SK-N-SH (cell line): ENCODE measurements around the gene ZNF189. TPM values are rescaled to one million over a fixed set of nuclear protein-coding genes. Genes with fewer than 3 reads are reported as not detected.

Experiments
- CTCF ChIA-PET: fragments of 300-600, 350-600 bp; formaldehyde crosslinking; extraction: SDS; loops from one replicate; lab custom pipeline; 2021; lab: Yijun Ruan, JAX
- POLR2A ChIA-PET: fragments of 350-600 bp; sonication (Branson Sonifier 250); formaldehyde crosslinking; extraction: SDS; loops from one replicate; lab custom pipeline; 2020; ENCODE audit warnings: antibody characterized with exemption, inconsistent platforms; lab: Yijun Ruan, JAX
- DNase-seq: peaks from one replicate; pipeline ENCODE4 v3.0.0; 2012
- H2AFZ ChIP-seq: fragments of 200-600 bp; sonication (generic); 2 replicates; pipeline ENCODE4 v1.8.1; 2016; ENCODE audit warnings: antibody characterized with exemption, mild to moderate bottlenecking, low read depth
- H3F3A ChIP-seq: fragments of 200-600 bp; sonication (generic); replicated peaks from 2 replicates; pipeline ENCODE3; 2016; ENCODE audit warnings: antibody characterized with exemption, mild to moderate bottlenecking; ENCODE audit not compliant: insufficient read depth
- H3K27ac ChIP-seq, 2 experiments: fragments of 200-500 bp in 1 of 2; fragments of 200-600 bp in 1 of 2; sonication (Bioruptor generic) in 1 of 2; sonication (generic), shearing (Covaris generic) in 1 of 2; 2 replicates each; pipeline versions ENCODE4 v1.5.1 to v1.6.1; 2014 to 2016; ENCODE audit warnings: low read depth in 2 of 2, inconsistent platforms in 1 of 2, low read length in 1 of 2, mild to moderate bottlenecking in 1 of 2, mixed read lengths in 1 of 2
- H3K27me3 ChIP-seq: fragments of 200-600 bp; sonication (generic), shearing (Covaris generic); 2 replicates; pipeline ENCODE4 v1.6.1; 2016; ENCODE audit warnings: mixed run types; ENCODE audit not compliant: insufficient read depth
- H3K36me3 ChIP-seq, 2 experiments: fragments of 200-500 bp in 1 of 2; fragments of 200-600 bp in 1 of 2; sonication (Bioruptor generic) in 1 of 2; sonication (generic) in 1 of 2; replicated peaks in 1 of 2; 2 replicates each; pipeline versions ENCODE3 to v1.5.1; 2014 to 2016; ENCODE audit warnings: low read length in 1 of 2, mild to moderate bottlenecking in 1 of 2; ENCODE audit not compliant: insufficient read depth in 2 of 2, control insufficient read depth in 1 of 2
- H3K4me1 ChIP-seq, 2 experiments: fragments of 200-500 bp in 1 of 2; fragments of 200-600 bp in 1 of 2; sonication (Bioruptor generic) in 1 of 2; sonication (generic), shearing (Covaris generic) in 1 of 2; 2 replicates each; pipeline versions ENCODE4 v1.5.1 to v1.6.1; 2014 to 2016; ENCODE audit warnings: low read depth in 1 of 2, low read length in 1 of 2, mixed run types in 1 of 2; ENCODE audit not compliant: insufficient read depth in 2 of 2, control insufficient read depth in 1 of 2
- H3K4me2 ChIP-seq: fragments of 200-600 bp; sonication (generic), shearing (Covaris generic); 2 replicates; pipeline ENCODE4 v1.6.1; 2017; ENCODE audit warnings: mixed run types
- H3K4me3 ChIP-seq, 2 experiments: fragments of 200-500 bp in 1 of 2; fragments of 200-600 bp in 1 of 2; sonication (Bioruptor generic) in 1 of 2; sonication (generic), shearing (Covaris generic) in 1 of 2; 2 replicates each; pipeline versions ENCODE4 v1.5.1 to v1.8.1; 2014 to 2016; ENCODE audit warnings: low read depth in 2 of 2, inconsistent platforms in 1 of 2, low read length in 1 of 2, mild to moderate bottlenecking in 1 of 2, mixed read lengths in 1 of 2, moderate library complexity in 1 of 2
- H3K79me2 ChIP-seq: fragments of 200-600 bp; sonication (generic); 2 replicates; pipeline ENCODE4 v1.8.1; 2017; ENCODE audit warnings: mild to moderate bottlenecking; ENCODE audit not compliant: insufficient read depth
- H3K9ac ChIP-seq: fragments of 200-600 bp; sonication (generic); 2 replicates; pipeline ENCODE4 v1.6.1; 2017; ENCODE audit warnings: mixed run types
- H3K9me2 ChIP-seq: fragments of 200-600 bp; sonication (generic); 2 replicates; pipeline ENCODE4 v1.6.1; 2017; ENCODE audit warnings: mixed run types
- H3K9me3 ChIP-seq: fragments of 200-600 bp; sonication (generic); 2 replicates; pipeline ENCODE4 v1.6.1; 2017; ENCODE audit warnings: mixed run types, mild to moderate bottlenecking, moderate library complexity
- H4K20me1 ChIP-seq: fragments of 200-600 bp; sonication (generic); 2 replicates; pipeline ENCODE4 v1.6.1; 2017; ENCODE audit warnings: mild to moderate bottlenecking, mixed run types; ENCODE audit not compliant: insufficient read depth
- ELF1 ChIP-seq: IDR thresholded peaks from 2 replicates; pipeline ENCODE4 v1.4.0; 2012
- EP300 ChIP-seq, 2 experiments: IDR thresholded peaks; 2 replicates each; pipeline versions ENCODE4 v1.4.0 to v1.6.1; 2012; ENCODE audit warnings: borderline replicate concordance in 1 of 2, low read depth in 1 of 2, low read length in 1 of 2
- FOSL2 ChIP-seq: IDR thresholded peaks from 2 replicates; pipeline ENCODE4 v1.4.0; 2012; ENCODE audit warnings: low read depth, mild to moderate bottlenecking, moderate library complexity, borderline replicate concordance
- FOXM1 ChIP-seq: IDR thresholded peaks from 2 replicates; pipeline ENCODE4 v1.4.0; 2012; ENCODE audit warnings: low read depth, mild to moderate bottlenecking
- GABPA ChIP-seq: IDR thresholded peaks from 2 replicates; pipeline ENCODE4 v1.4.0; 2012; ENCODE audit warnings: low read depth, mild to moderate bottlenecking
- JUND ChIP-seq: IDR thresholded peaks from 2 replicates; pipeline ENCODE4 v1.4.0; 2012
- MXI1 ChIP-seq: IDR thresholded peaks from 2 replicates; pipeline ENCODE4 v1.6.1; 2012; ENCODE audit warnings: mild to moderate bottlenecking, low read depth, low read length, improper control_type of control experiment
- NFIC ChIP-seq: IDR thresholded peaks from 2 replicates; pipeline ENCODE4 v1.4.0; 2012; ENCODE audit warnings: borderline replicate concordance
- NRF1 ChIP-seq: IDR thresholded peaks from 2 replicates; pipeline ENCODE4 v1.6.1; 2012; ENCODE audit warnings: low read depth, mild to moderate bottlenecking, low read length
- POLR2AphosphoS5 ChIP-seq: IDR thresholded peaks from 2 replicates; pipeline ENCODE4 v1.6.1; 2012; ENCODE audit warnings: low read depth, low read length
- RCOR1 ChIP-seq: fragments of 150-350 bp; IDR thresholded peaks from 2 replicates; pipeline ENCODE4 v1.6.1; 2017; ENCODE audit warnings: antibody characterized with exemption, low read length
- RFX5 ChIP-seq: IDR thresholded peaks from 2 replicates; pipeline ENCODE4 v1.6.1; 2012; ENCODE audit warnings: mild to moderate bottlenecking, improper control_type of control experiment, low read length
- RXRA ChIP-seq: IDR thresholded peaks from 2 replicates; pipeline ENCODE4 v1.4.0; 2012; ENCODE audit warnings: low read depth, mild to moderate bottlenecking, borderline replicate concordance
- SIN3A ChIP-seq: IDR thresholded peaks from 2 replicates; pipeline ENCODE4 v1.6.1; 2012; ENCODE audit warnings: low read depth, mild to moderate bottlenecking, low read length, moderate library complexity, borderline replicate concordance
- TAF1 ChIP-seq: IDR thresholded peaks from 2 replicates; pipeline ENCODE4 v1.6.1; 2012; ENCODE audit warnings: low read depth, mild to moderate bottlenecking, low read length, moderate library complexity, borderline replicate concordance
- TCF12 ChIP-seq: IDR thresholded peaks from 2 replicates; pipeline ENCODE4 v1.4.0; 2012
- YY1 ChIP-seq: IDR thresholded peaks from 2 replicates; pipeline ENCODE4 v1.4.0; 2012; ENCODE audit warnings: low read depth, mild to moderate bottlenecking
- WGBS: methylation state at CpG from one replicate; pipeline ENCODE4 v1.1.6; 2017; ENCODE audit warnings: low lambda C conversion rate; 5-methylcytosine and 5-hydroxymethylcytosine counted together
- polyA plus RNA-seq, 3 experiments: library from polyadenylated mRNA; depleted of rRNA; stranded (reverse); fragments of >200 nt; gene quantifications; 2 replicates each; pipeline ENCODE4 v1.2.3, GENCODE V29; 2012
- TF ChIP-seq, protein P1 (sequence below): IDR thresholded peaks from 2 replicates; pipeline ENCODE4 v1.4.0; 2012; ENCODE audit warnings: low read depth, borderline replicate concordance

Gene ZNF189
- polyA plus RNA-seq, 1 of the 3 experiments (the other 2 are of a cell fraction): 2.9 TPM

DNA sequence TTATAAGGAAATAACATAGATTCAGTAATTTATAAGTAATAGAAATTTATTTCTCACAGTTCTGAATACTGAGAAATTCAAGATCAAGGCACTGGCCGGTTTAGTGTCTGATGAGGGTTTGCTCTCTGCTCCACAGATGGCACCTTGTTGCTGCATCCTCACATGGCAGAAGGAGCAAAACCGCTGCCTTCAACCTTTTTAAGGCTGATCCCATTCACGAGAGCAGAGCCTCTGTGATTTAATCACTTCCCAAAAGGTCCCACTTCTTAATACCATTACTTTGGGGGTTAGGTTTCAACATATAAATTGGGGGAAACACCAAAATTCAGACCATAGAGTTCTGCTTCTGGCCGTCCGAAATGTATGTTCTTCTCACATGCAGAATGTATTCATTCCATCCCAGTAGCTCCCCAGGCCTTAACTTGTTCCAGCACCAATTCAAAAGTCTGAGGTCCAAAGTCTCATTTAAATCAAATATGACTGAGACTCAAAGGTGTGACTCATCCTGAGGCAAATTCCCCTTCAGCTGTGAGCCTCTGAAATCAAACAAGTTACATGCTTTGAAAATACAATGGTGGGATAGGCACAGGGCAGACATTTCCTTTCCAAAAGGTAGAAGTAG is 44.4 kb upstream of the ZNF189 start:
- Histone ChIP-seq H4K20me1 (no peaks in the 10 kb centered on the region), H3K4me1 (no peaks in the 10 kb centered on the region), H3K9me3 (no peaks in the 10 kb centered on the region), H3K36me3 (no peaks in the 10 kb centered on the region), H3K4me3 (no peak overlapping the region), H3K9ac (no peak overlapping the region), H3K27me3 (no peaks in the 10 kb centered on the region), H2AFZ (no peak overlapping the region), H3K9me2 (no peaks in the 10 kb centered on the region), H3K79me2 (no peaks in the 10 kb centered on the region), H3K4me2 (no peak overlapping the region), H3F3A (no peaks in the 10 kb centered on the region), H3K27ac (no peak overlapping the region)
- DNase-seq: no peak
- POLR2A ChIA-PET: no interaction called here
- 35% methylated on average over 5 of the region's 5 CpGs for WGBS
- CTCF ChIA-PET: no interaction called here
- TF ChIP-seq JUND (no peak), EP300 (IDR thresholded peaks at IDR 0.05; ENCODE audit: borderline replicate concordance in 1 of 2, low read depth in 1 of 2, low read length in 1 of 2) (no peak), NFIC (no peak), RXRA (no peak), FOXM1 (no peak), GABPA (no peak), NRF1 (no peak)
- TF ChIP-seq, protein P1, sequence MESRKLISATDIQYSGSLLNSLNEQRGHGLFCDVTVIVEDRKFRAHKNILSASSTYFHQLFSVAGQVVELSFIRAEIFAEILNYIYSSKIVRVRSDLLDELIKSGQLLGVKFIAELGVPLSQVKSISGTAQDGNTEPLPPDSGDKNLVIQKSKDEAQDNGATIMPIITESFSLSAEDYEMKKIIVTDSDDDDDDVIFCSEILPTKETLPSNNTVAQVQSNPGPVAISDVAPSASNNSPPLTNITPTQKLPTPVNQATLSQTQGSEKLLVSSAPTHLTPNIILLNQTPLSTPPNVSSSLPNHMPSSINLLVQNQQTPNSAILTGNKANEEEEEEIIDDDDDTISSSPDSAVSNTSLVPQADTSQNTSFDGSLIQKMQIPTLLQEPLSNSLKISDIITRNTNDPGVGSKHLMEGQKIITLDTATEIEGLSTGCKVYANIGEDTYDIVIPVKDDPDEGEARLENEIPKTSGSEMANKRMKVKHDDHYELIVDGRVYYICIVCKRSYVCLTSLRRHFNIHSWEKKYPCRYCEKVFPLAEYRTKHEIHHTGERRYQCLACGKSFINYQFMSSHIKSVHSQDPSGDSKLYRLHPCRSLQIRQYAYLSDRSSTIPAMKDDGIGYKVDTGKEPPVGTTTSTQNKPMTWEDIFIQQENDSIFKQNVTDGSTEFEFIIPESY: no peak

DNA sequence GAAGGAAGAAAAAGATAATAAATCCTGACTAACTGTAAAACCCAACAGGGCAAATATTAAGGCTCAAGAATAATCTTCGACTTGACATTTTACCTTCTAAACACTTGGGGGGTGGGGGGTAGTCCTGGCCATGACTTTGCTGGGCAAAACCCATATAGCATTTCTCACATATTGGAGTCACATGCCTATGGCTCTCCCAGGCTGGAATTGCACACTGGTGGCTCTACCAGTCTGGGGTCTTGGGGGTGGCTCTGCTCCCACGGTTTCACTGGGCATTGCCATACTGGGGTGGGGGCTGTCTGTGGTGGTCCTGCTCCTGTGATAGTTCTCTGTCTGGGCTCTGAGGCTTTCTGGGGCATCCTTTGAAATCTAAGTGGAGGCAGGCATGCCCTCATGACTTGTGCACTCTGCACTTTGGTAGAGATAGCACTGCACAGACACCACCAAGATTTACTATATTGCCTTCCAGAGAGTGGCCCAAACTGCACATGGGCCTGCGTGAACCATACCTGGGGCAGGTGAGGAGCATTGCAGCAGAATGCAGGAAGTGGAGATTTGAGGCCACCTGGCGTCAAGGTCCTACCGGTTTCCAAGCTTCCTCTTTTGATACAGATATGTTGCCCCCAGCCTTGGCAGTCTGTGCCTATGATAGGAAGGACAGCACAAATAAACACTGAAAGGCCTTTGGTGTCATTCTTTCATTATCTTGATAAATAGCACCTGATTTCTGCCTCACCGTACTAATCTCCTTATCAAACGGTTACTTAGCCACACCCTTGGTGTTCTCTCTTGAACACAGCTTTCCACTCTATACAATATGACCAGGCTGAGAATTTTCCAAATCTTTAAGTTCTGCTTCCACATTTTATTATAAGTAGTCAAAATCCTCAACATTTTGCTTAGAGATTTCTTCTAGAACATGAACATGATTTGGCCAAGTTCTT is 43.6 kb upstream of the ZNF189 start:
- Histone ChIP-seq H3K27ac (no peak overlapping the region), H3K4me3 (no peak overlapping the region), H3K9me3 (no peaks in the 10 kb centered on the region), H3K27me3 (no peaks in the 10 kb centered on the region), H3K9ac (no peak overlapping the region), H3K4me2 (no peak overlapping the region), H4K20me1 (no peaks in the 10 kb centered on the region), H3K79me2 (no peaks in the 10 kb centered on the region), H3F3A (no peaks in the 10 kb centered on the region), H3K4me1 (no peaks in the 10 kb centered on the region), H2AFZ (no peak overlapping the region), H3K36me3 (no peaks in the 10 kb centered on the region), H3K9me2 (no peaks in the 10 kb centered on the region)
- 18% methylated on average over 7 of the region's 7 CpGs for WGBS
- TF ChIP-seq RCOR1 (no peak), ELF1 (no peak), NFIC (no peak), TCF12 (no peak), MXI1 (no peak), POLR2AphosphoS5 (no peak), EP300 (IDR thresholded peaks at IDR 0.05; ENCODE audit: borderline replicate concordance in 1 of 2, low read depth in 1 of 2, low read length in 1 of 2) (no peak), TAF1 (no peak), GABPA (no peak), NRF1 (no peak), RFX5 (no peak), YY1 (no peak), FOSL2 (no peak), SIN3A (no peak)
- ChIA-PET POLR2A (no interaction called here), CTCF (interaction anchor here (1.1 kb wide), 1 partner anchor 19 kb away, joined by 4 read pairs; no protein-coding TSS in a partner anchor)
- no peak for DNase-seq
